ENCODE results near the gene HOXB7. TPM values are rescaled to one million over a fixed set of nuclear protein-coding genes. Genes with fewer than 3 reads are reported as not detected.

The HOXB7 gene
- total and polyA plus RNA-seq, 3 experiments from 2014 or later: 0.87 to 0.96 (median 0.89) TPM

DNA sequence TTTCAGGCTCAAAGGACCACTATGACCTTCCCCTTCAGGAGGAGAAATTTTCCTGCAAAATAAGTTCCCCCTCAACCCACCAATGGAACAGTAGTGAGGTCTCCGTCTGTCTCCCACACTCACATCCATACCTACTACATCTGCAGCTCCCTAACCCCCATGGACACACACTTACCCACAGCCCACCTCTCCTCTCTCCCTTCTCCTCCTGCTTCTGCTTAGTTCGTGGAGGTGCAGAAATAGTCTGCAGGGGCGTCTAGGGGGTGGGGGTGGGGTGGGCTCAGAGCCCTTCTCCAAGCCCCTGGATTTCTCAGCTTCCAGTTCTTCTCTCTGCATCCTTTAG is 41.6 kb downstream of the HOXB7 start:
- peaks cover 0 to 3% (median 3%) of the 10 kb centered on the region in 3 donors for H3K4me1 Mint-ChIP-seq
- DNase-seq: no peak
- no peaks in the 10 kb centered on the region for H3K9me3 ChIP-seq (ENCODE audit: low read length)
- no peak overlapping the region for H3K27ac ChIP-seq (ENCODE audit: low read depth, low read length)
- H3K27me3 ChIP-seq (ENCODE audit: insufficient read depth, low read length, poor library complexity, severe bottlenecking): no peaks in the 10 kb centered on the region
- no peaks in the 10 kb centered on the region for H3K36me3 ChIP-seq (ENCODE audit: insufficient read depth, low read length)
- no peak overlapping the region for H3K4me3 Mint-ChIP-seq
- H3K27me3 Mint-ChIP-seq: peaks cover 0 to 11% of the 10 kb centered on the region in 2 donors
- H3K9me3 Mint-ChIP-seq: no peaks in the 10 kb centered on the region
- H3K36me3 Mint-ChIP-seq: peaks cover 0 to 10% (median 4%) of the 10 kb centered on the region in 3 donors
- ChIA-PET POLR2A (no interaction called here), CTCF (no interaction called here)
- H3K4me1 ChIP-seq (ENCODE audit: insufficient read depth, low read length): no peaks in the 10 kb centered on the region
- H3K27ac Mint-ChIP-seq: no peak overlapping the region
- H3K4me3 ChIP-seq (ENCODE audit: low read length): no peak overlapping the region

DNA sequence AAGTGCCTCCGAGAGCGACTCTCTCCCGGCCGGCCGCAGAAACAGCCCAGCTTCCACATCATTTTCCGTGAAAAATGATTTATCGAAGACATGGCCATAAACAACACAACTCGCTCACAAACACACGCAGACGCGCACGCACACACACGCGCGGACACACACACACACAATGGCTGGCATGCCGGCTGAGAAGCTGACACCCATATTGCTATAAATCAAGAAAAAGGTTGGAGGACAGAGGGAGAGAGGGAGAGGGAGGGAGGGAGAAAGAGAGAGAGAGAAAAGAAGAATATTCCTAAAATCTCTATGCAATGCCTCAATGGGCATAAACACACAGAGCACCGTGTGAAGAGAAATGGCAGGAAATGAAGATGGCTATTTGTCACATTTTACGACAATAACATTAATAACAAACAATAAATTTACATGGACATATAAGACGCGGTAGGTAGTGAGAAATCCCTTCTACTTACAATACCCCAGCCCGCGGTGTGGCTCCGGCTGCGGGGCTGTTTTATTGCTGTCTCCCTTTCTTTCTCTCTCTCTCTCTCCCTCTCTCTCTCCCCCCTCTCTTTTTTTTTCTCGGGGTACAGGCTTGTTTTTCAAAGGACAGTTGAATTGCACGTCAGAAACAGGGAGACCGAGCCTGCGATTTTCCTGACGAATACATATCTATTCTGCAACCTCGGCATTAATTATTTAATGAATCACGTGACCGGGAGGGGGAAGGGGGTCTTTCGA is 42.1 kb downstream of the HOXB7 start:
- peaks cover 0 to 10% of the 10 kb centered on the region in 2 donors for H3K27me3 Mint-ChIP-seq
- CTCF ChIA-PET: interaction anchor here (1.1 to 2.0 kb wide), 3 partner anchors 11 to 217 kb away, joined by 4 read pairs; no protein-coding TSS in a partner anchor
- H3K27ac Mint-ChIP-seq: peak overlapping the region in 1 of 8 donors; percentile 33
- H3K4me3 ChIP-seq (ENCODE audit: low read length): no peak overlapping the region
- no peak overlapping the region for H3K27ac ChIP-seq (ENCODE audit: low read depth, low read length)
- peaks cover 0 to 10% (median 4%) of the 10 kb centered on the region in 3 donors for H3K36me3 Mint-ChIP-seq
- no peaks in the 10 kb centered on the region for H3K9me3 Mint-ChIP-seq
- POLR2A ChIA-PET: no interaction called here
- no peaks in the 10 kb centered on the region for H3K27me3 ChIP-seq (ENCODE audit: insufficient read depth, low read length, poor library complexity, severe bottlenecking)
- H3K4me3 Mint-ChIP-seq: no peak overlapping the region
- no peaks in the 10 kb centered on the region for H3K36me3 ChIP-seq (ENCODE audit: insufficient read depth, low read length)
- peak in 1 of 5 donors; percentile 8 for DNase-seq
- no peaks in the 10 kb centered on the region for H3K4me1 ChIP-seq (ENCODE audit: insufficient read depth, low read length)
- H3K9me3 ChIP-seq (ENCODE audit: low read length): no peaks in the 10 kb centered on the region
- peaks cover 0 to 3% (median 3%) of the 10 kb centered on the region in 3 donors for H3K4me1 Mint-ChIP-seq

DNA sequence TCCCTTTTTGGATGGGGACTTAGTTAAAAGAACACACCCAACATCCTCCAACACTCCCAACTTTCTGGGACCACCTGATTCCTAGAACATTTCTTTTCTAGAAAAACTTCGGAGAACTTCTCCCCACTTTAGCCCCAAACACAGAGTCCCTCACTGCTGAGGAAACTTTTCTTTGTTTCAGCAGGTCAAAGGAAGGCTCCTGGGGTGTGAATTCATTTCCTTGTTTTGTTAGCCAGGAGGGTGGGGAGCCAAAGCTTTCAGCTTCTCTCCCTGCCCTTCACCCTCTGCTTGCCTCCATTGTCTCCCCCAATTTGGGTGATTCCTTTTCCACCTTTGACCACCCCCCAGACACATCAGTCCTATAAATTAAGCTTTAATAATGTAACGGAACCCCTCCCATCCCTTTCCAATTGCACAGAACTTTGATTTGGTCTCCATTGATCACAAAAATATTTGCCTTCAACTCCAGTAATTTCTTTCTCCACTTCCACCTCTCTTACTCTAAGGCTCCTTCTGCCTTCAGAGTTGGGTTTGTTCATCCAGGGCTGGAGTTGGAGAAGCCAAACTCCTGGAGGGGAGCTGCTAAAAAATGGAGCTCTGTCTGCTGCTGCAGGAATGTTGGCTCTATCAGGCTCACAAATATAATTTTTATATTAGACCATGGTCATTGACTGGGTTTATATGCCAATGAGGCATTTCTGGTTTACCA is 43.0 kb downstream of the HOXB7 start:
- Mint-ChIP-seq H3K4me3 (no peak overlapping the region), H3K27me3 (peaks cover 0 to 10% of the 10 kb centered on the region in 2 donors), H3K27ac (peak overlapping the region in 1 of 8 donors; percentile 3), H3K4me1 (peaks cover 0 to 3% (median 0%) of the 10 kb centered on the region in 3 donors), H3K9me3 (no peaks in the 10 kb centered on the region), H3K36me3 (peaks cover 0 to 9% (median 4%) of the 10 kb centered on the region in 3 donors)
- ChIA-PET POLR2A (no interaction called here), CTCF (interaction anchor here (1.1 to 2.0 kb wide), 4 partner anchors 10 to 216 kb away, joined by 3 to 4 read pairs (median 4); no protein-coding TSS in a partner anchor)
- Histone ChIP-seq H3K27me3 (ENCODE audit: insufficient read depth, low read length, poor library complexity, severe bottlenecking) (no peaks in the 10 kb centered on the region), H3K27ac (ENCODE audit: low read depth, low read length) (no peak overlapping the region), H3K36me3 (ENCODE audit: insufficient read depth, low read length) (no peaks in the 10 kb centered on the region), H3K9me3 (ENCODE audit: low read length) (no peaks in the 10 kb centered on the region), H3K4me1 (ENCODE audit: insufficient read depth, low read length) (no peaks in the 10 kb centered on the region), H3K4me3 (ENCODE audit: low read length) (no peak overlapping the region)
- DNase-seq: no peak

DNA sequence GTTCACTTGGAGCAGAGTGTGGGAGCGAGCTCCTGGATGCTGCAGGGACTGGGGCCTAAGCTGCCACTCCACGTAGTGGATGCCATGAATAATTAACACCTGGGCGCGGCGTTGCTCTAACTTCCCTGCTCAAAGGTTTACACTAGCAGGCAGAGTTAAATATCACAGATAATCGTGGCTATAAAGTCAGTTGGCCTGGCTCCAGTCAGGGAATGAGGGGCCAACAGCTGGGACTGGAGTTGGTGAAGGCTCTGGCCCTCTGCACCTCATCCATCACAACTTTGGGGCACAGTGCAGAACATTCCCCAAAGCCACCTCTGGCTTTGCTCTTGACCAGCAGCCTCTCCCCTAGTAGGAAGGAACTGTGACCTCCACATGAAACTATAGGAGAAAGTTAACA is 43.6 kb downstream of the HOXB7 start:
- Mint-ChIP-seq H3K27me3 (peaks cover 0 to 10% of the 10 kb centered on the region in 2 donors), H3K4me1 (peaks cover 0 to 4% (median 4%) of the 10 kb centered on the region in 3 donors), H3K4me3 (no peak overlapping the region), H3K27ac (no peak overlapping the region), H3K36me3 (peaks cover 0 to 9% (median 4%) of the 10 kb centered on the region in 3 donors), H3K9me3 (no peaks in the 10 kb centered on the region)
- ChIA-PET CTCF (interaction anchor here (1.1 to 2.0 kb wide), 3 partner anchors 9 to 75 kb away, joined by 3 to 4 read pairs (median 4); no protein-coding TSS in a partner anchor), POLR2A (no interaction called here)
- H3K27me3 ChIP-seq (ENCODE audit: insufficient read depth, low read length, poor library complexity, severe bottlenecking): no peaks in the 10 kb centered on the region
- H3K9me3 ChIP-seq (ENCODE audit: low read length): no peaks in the 10 kb centered on the region
- H3K4me1 ChIP-seq (ENCODE audit: insufficient read depth, low read length): no peaks in the 10 kb centered on the region
- no peaks in the 10 kb centered on the region for H3K36me3 ChIP-seq (ENCODE audit: insufficient read depth, low read length)
- H3K27ac ChIP-seq (ENCODE audit: low read depth, low read length): no peak overlapping the region
- no peak overlapping the region for H3K4me3 ChIP-seq (ENCODE audit: low read length)
- peak in 1 of 5 donors; percentile 33 for DNase-seq

DNA sequence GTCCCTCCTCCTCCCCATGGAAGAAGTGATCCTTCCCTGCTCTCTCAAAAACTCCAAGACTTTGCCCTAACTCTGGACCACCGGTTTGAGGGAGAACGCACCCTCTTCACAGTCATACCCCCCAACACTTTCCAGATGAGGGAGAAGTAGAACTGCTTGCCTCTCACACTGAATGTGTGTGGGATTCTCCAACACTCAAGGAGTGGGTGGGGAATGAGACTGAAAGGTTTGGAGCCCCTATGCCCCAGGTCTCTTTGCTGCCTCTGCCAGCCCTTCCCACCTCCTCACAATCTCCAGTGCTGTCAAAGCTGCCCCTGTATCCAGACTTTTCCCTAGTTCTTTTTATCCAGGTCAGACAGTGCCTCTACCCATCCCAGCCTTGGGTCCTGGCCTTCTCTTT is 44.1 kb downstream of the HOXB7 start:
- Mint-ChIP-seq H3K4me1 (peaks cover 0 to 9% (median 7%) of the 10 kb centered on the region in 3 donors), H3K36me3 (peaks cover 0 to 7% (median 4%) of the 10 kb centered on the region in 3 donors), H3K9me3 (no peaks in the 10 kb centered on the region), H3K4me3 (no peak overlapping the region), H3K27ac (no peak overlapping the region), H3K27me3 (peaks cover 0 to 11% of the 10 kb centered on the region in 2 donors)
- Histone ChIP-seq H3K4me1 (ENCODE audit: insufficient read depth, low read length) (no peaks in the 10 kb centered on the region), H3K27me3 (ENCODE audit: insufficient read depth, low read length, poor library complexity, severe bottlenecking) (no peaks in the 10 kb centered on the region), H3K9me3 (ENCODE audit: low read length) (no peaks in the 10 kb centered on the region), H3K27ac (ENCODE audit: low read depth, low read length) (no peak overlapping the region), H3K4me3 (ENCODE audit: low read length) (no peak overlapping the region), H3K36me3 (ENCODE audit: insufficient read depth, low read length) (no peaks in the 10 kb centered on the region)
- ChIA-PET CTCF (interaction anchor here (1.1 to 2.0 kb wide), 3 partner anchors 9 to 75 kb away, joined by 3 to 4 read pairs (median 4); no protein-coding TSS in a partner anchor), POLR2A (no interaction called here)
- DNase-seq: no peak

DNA sequence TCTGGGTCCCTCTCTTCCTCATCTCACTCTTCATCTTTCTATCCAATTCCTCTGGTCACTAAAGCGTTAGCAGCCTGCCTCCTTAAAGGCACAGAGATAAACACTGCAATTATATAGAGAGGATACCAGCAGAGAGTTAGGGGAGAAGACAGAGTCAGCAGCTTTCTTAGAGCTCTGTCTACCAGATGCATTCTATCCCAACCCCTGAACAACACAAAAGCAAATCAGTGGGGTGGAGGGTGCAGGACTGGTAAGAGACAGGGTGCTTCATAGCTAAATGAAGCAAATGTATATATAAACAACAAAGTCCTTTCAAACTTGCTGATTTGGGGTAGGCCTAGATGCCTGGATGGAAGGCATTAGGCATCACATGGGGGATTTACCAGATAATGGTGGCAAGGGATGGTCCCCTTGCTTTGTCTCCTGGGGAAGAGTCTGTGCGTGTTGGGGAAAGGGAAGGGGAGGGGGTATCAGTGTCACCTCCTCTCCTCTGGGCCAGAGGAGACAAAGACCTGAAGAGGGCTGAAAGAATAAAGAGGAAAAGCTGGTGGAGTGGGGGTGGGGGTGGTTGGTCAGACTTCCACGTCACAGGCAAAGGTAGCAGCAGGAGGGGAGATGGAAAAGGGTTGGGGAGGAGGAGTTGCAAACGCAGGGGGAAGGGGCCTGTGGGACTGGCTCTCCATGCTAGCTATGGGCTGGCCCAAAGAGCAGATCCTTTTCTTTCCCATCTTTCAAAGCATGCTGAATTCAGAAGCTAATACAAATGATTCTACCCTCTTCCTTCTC is 44.7 kb downstream of the HOXB7 start:
- H3K4me1 ChIP-seq (ENCODE audit: insufficient read depth, low read length): no peaks in the 10 kb centered on the region
- H3K36me3 ChIP-seq (ENCODE audit: insufficient read depth, low read length): no peaks in the 10 kb centered on the region
- ChIA-PET POLR2A (no interaction called here), CTCF (no interaction called here)
- no peak overlapping the region for H3K27ac ChIP-seq (ENCODE audit: low read depth, low read length)
- H3K9me3 Mint-ChIP-seq: no peaks in the 10 kb centered on the region
- H3K27me3 Mint-ChIP-seq: peaks cover 0 to 14% of the 10 kb centered on the region in 2 donors
- no peak for DNase-seq
- peaks cover 0 to 4% (median 2%) of the 10 kb centered on the region in 3 donors for H3K36me3 Mint-ChIP-seq
- H3K27ac Mint-ChIP-seq: no peak overlapping the region
- peaks cover 0 to 12% (median 11%) of the 10 kb centered on the region in 3 donors for H3K4me1 Mint-ChIP-seq
- H3K4me3 ChIP-seq (ENCODE audit: low read length): no peak overlapping the region
- H3K4me3 Mint-ChIP-seq: no peak overlapping the region
- no peaks in the 10 kb centered on the region for H3K27me3 ChIP-seq (ENCODE audit: insufficient read depth, low read length, poor library complexity, severe bottlenecking)
- no peaks in the 10 kb centered on the region for H3K9me3 ChIP-seq (ENCODE audit: low read length)

DNA sequence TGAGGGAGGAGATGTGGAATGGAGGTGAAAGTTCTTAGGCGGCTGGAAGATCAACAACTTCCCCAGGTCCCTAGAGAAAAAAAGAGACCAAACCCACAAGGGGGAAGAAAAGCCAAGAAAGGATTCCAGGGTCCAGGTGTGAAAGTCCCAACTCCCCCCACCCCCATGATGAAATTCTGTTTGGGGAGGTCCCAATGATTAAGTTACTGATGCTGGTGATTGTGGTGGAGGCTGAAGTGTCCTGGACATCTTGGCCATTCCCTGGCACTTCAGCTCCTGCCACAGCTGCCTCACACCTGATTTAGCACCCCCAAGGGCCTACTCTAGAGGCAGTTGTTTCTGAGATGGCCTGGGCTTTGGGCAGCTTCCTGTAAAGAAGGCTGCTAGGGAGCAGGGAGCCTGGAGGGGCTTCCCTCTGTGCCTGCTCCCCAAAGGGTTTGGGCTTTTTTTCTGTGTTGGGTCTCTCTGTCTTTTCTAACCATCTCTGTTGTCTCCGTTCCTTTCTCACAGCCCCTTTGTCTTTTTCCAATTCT is 45.7 kb downstream of the HOXB7 start:
- Mint-ChIP-seq H3K4me1 (peaks cover 0 to 12% (median 11%) of the 10 kb centered on the region in 3 donors), H3K27me3 (peaks cover 0 to 16% of the 10 kb centered on the region in 2 donors), H3K36me3 (peaks cover 0 to 5% (median 0%) of the 10 kb centered on the region in 3 donors), H3K4me3 (no peak overlapping the region), H3K9me3 (no peaks in the 10 kb centered on the region), H3K27ac (no peak overlapping the region)
- no peak for DNase-seq
- CTCF ChIA-PET: no interaction called here
- no peak overlapping the region for H3K27ac ChIP-seq (ENCODE audit: low read depth, low read length)
- no peaks in the 10 kb centered on the region for H3K36me3 ChIP-seq (ENCODE audit: insufficient read depth, low read length)
- no peaks in the 10 kb centered on the region for H3K9me3 ChIP-seq (ENCODE audit: low read length)
- H3K27me3 ChIP-seq (ENCODE audit: insufficient read depth, low read length, poor library complexity, severe bottlenecking): no peaks in the 10 kb centered on the region
- POLR2A ChIA-PET: no interaction called here
- no peak overlapping the region for H3K4me3 ChIP-seq (ENCODE audit: low read length)
- H3K4me1 ChIP-seq (ENCODE audit: insufficient read depth, low read length): no peaks in the 10 kb centered on the region
